ENCODE data around the gene LGALS3BP. TPM values are rescaled to one million over a fixed set of nuclear protein-coding genes. Genes with fewer than 3 reads are reported as not detected.

The LGALS3BP gene
- total and polyA plus RNA-seq, 2 of the 13 experiments (the other 11 are each of a cell fraction or from before 2014, with no cell fraction given) = 137 to 332 TPM

DNA sequence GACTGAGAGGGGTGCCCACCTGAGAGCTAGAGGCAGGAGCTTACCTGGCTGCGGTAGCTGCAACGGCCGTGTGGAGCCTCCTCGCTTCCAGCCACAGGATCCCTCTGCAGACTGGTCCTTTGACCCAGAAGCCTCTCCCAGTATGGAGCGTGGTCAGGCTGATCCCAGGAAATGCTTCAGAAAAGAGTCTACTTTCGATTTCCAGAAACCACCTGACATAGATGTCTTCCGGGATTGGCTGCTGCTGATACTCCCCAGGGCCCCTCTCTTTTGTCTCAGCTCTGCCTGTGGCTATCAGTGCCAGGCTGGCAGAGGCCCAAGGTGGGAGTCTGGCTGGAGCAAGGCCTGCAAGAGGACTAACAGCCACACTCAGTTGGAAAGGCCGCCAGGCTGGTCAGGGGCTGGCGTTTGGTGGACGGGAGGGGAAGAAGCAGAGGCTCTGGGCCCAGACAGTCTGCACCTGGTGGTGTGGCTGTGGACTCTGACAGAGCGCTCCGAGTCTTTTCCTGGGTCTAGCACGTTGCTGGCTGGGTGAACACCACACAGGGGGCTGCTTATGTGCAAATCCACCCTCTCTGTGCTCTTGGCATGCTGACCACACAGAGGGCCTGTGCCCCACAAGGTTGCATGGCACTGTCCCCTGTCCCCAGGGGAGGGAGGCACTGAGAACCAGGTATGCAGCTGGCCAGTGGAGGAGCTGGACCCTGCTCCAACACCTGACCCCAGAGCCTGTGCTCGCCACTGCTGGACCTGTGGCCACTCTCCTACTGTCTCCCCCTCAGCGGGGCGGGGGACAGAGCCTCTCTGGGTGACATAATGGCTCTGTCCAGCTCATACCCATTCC is at the start of gene LGALS3BP (continued):
- TF ChIP-seq BCL3 (CRISPR knock-in tag; IDR thresholded peaks at IDR 0.05) (no peak; the same call in none of the 2 replicates), ZNF160 (CRISPR knock-in tag; IDR thresholded peaks at IDR 0.05) (no peak), NFIB (CRISPR knock-in tag; IDR thresholded peaks at IDR 0.05; ENCODE audit: borderline replicate concordance) (0 out of 2 replicates have a peak, but pooled peaks have one; percentile 16), BRD4 (CRISPR knock-in tag; IDR thresholded peaks at IDR 0.05) (peak; percentile 72; the same call in 1 of the 2 replicates), ZNF652 (CRISPR knock-in tag; IDR thresholded peaks at IDR 0.05; ENCODE audit: borderline replicate concordance, low read depth) (no peak; the same call in 1 of the 2 replicates), CCAR2 (optimal IDR thresholded peaks at IDR 0.05; ENCODE audit: low read depth, low read length) (no peak), ZNF577 (CRISPR knock-in tag; IDR thresholded peaks at IDR 0.05; ENCODE audit: borderline replicate concordance, low read depth) (0 out of 2 replicates have a peak, but pooled peaks have one; percentile 33), ZNF7 (CRISPR knock-in tag; IDR thresholded peaks at IDR 0.05) (0 out of 2 replicates have a peak, but pooled peaks have one; percentile 36), PRMT3 (CRISPR knock-in tag; IDR thresholded peaks at IDR 0.05; ENCODE audit: borderline replicate concordance, low read depth) (no peak), SRSF9 (IDR thresholded peaks at IDR 0.05; ENCODE audit: borderline replicate concordance, insufficient read depth, low read depth, low read length, poor library complexity, severe bottlenecking) (no peak), LBX2 (CRISPR knock-in tag; IDR thresholded peaks at IDR 0.05; ENCODE audit: borderline replicate concordance) (peak; percentile 85; the same call in 1 of the 2 replicates), ZNF776 (CRISPR knock-in tag; IDR thresholded peaks at IDR 0.05) (no peak; the same call in none of the 2 replicates), SCMH1 (CRISPR knock-in tag; IDR thresholded peaks at IDR 0.05; ENCODE audit: borderline replicate concordance) (no peak), EZH2 (conservative IDR thresholded peaks at IDR 0.05; ENCODE audit: low read depth, low read length) (no peak), ZNF597 (CRISPR knock-in tag; IDR thresholded peaks at IDR 0.05) (0 out of 2 replicates have a peak, but pooled peaks have one; percentile 88), PAF1 (CRISPR knock-in tag; IDR thresholded peaks at IDR 0.05) (no peak)
- TF ChIP-seq, protein P1, sequence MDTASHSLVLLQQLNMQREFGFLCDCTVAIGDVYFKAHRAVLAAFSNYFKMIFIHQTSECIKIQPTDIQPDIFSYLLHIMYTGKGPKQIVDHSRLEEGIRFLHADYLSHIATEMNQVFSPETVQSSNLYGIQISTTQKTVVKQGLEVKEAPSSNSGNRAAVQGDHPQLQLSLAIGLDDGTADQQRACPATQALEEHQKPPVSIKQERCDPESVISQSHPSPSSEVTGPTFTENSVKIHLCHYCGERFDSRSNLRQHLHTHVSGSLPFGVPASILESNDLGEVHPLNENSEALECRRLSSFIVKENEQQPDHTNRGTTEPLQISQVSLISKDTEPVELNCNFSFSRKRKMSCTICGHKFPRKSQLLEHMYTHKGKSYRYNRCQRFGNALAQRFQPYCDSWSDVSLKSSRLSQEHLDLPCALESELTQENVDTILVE (CRISPR knock-in tag; IDR thresholded peaks at IDR 0.05) = peak; percentile 65; the same call in 1 of the 2 replicates
- TF ChIP-seq, protein P2, sequence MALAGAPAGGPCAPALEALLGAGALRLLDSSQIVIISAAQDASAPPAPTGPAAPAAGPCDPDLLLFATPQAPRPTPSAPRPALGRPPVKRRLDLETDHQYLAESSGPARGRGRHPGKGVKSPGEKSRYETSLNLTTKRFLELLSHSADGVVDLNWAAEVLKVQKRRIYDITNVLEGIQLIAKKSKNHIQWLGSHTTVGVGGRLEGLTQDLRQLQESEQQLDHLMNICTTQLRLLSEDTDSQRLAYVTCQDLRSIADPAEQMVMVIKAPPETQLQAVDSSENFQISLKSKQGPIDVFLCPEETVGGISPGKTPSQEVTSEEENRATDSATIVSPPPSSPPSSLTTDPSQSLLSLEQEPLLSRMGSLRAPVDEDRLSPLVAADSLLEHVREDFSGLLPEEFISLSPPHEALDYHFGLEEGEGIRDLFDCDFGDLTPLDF (CRISPR knock-in tag; IDR thresholded peaks at IDR 0.05) = no peak; the same call in 1 of the 2 replicates
- TF ChIP-seq, protein P3, sequence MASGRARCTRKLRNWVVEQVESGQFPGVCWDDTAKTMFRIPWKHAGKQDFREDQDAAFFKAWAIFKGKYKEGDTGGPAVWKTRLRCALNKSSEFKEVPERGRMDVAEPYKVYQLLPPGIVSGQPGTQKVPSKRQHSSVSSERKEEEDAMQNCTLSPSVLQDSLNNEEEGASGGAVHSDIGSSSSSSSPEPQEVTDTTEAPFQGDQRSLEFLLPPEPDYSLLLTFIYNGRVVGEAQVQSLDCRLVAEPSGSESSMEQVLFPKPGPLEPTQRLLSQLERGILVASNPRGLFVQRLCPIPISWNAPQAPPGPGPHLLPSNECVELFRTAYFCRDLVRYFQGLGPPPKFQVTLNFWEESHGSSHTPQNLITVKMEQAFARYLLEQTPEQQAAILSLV (CRISPR knock-in tag; IDR thresholded peaks at IDR 0.05; ENCODE audit: borderline replicate concordance) = peak; percentile 29; the same call in 1 of the 2 replicates
- TF ChIP-seq, protein P4, sequence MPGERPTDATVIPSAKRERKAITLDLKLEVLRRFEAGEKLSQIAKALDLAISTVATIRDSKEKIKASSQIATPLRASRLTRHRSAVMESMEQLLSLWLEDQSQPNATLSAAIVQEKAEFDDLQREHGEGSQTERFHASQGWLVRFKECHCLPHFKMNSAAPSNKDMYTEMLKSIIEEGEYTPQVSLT (CRISPR knock-in tag; IDR thresholded peaks at IDR 0.05; ENCODE audit: borderline replicate concordance, low read depth) = no peak; the same call in 1 of the 2 replicates

All from HepG2 (cell line).